ENCODE results near the gene FAM131A. TPM values are rescaled to one million over a fixed set of nuclear protein-coding genes. Genes with fewer than 3 reads are reported as not detected.

Gene FAM131A
- total RNA-seq, 1 donor from 2014 or later = 36.8 TPM

- DNase-seq (ENCODE audit: extremely low read depth, low read depth, low spot score) = no peak
Observed at GRCh38 chr3:184389384-184389783, 52.0 kb downstream of the FAM131A start.

GRCh38 chr3:184389935-184390528 lies 52.6 kb downstream of the FAM131A start:
- DNase-seq (ENCODE audit: extremely low read depth, low read depth, low spot score) = no peak

DNA sequence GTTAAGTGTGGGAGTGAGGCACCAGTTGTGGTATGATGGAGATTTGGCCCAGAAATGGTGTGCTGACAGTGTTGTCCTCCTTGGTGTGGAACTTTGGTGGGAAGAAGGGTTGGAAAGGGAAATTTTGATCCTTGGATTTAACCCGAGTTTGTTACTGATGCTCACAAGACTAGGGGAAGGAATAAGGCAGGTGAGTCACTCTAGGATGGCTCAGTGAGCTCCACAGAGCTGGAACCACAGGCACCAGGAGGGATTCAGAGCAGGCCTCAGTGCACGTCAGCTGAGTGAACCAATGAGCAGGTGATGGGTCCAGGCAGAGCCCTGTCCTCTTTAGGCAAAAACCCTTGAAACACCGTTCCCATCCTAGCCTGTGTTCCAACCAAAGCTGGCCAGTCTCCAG lies 53.9 kb downstream of the FAM131A start:
- no peak for DNase-seq (ENCODE audit: extremely low read depth, low read depth, low spot score)

- DNase-seq (ENCODE audit: extremely low read depth, low read depth, low spot score) = no peak
Observed at GRCh38 chr3:184395320-184395660, 57.9 kb downstream of the FAM131A start.

Other genes with a start within 250 kb of the FAM131A start
- gene HTR3E, start 240.5 kb upstream of the FAM131A start, total RNA-seq = not detected in 2 replicates
- gene EIF2B5, start 202.2 kb upstream of the FAM131A start, total RNA-seq = 21.1 and 29.8 TPM in 2 replicates
- gene DVL3, start 182.2 kb upstream of the FAM131A start, total RNA-seq = 42.3 and 47.1 TPM in 2 replicates
- gene AP2M1, start 162.7 kb upstream of the FAM131A start, total RNA-seq = 404 and 435 TPM in 2 replicates
- 41.5 and 65.8 TPM in 2 replicates for gene ABCF3, start 151.4 kb upstream of the FAM131A start, total RNA-seq
- 0.19 and 1.3 TPM in 2 replicates for gene VWA5B2, start 108.0 kb upstream of the FAM131A start, total RNA-seq
- 68.3 and 72.4 TPM in 2 replicates for gene ALG3, start 88.6 kb upstream of the FAM131A start, total RNA-seq
- gene EEF1AKMT4, start 87.9 kb upstream of the FAM131A start, total RNA-seq = 3.1 and 5.8 TPM in 2 replicates
- 0.58 TPM in 1 of 2 replicates, not detected in the other for gene CAMK2N2, start 76.0 kb upstream of the FAM131A start, total RNA-seq
- not detected in 2 replicates for gene ECE2, start 61.6 kb upstream of the FAM131A start, total RNA-seq
- 504 and 771 TPM in 2 replicates for gene PSMD2, start 38.4 kb upstream of the FAM131A start, total RNA-seq
- gene EIF4G1, start 23.0 kb upstream of the FAM131A start, total RNA-seq = 424 and 473 TPM in 2 replicates
- gene CLCN2, start 24.0 kb downstream of the FAM131A start, total RNA-seq = 3.3 and 3.6 TPM in 2 replicates
- gene POLR2H, start 24.1 kb downstream of the FAM131A start, total RNA-seq = 74.7 and 97.7 TPM in 2 replicates
- not detected in 2 replicates for gene THPO, start 40.6 kb downstream of the FAM131A start, total RNA-seq
- 0.78 and 1.9 TPM in 2 replicates for gene CHRD, start 42.5 kb downstream of the FAM131A start, total RNA-seq
- 0.06 and 0.19 TPM in 2 replicates for gene EPHB3, start 224.2 kb downstream of the FAM131A start, total RNA-seq

Data from glomerular endothelial cell (primary cell).